Keratinocyte (primary cell): Measurements from ENCODE around the gene ARHGDIA. TPM values are rescaled to one million over a fixed set of nuclear protein-coding genes. Genes with fewer than 3 reads are reported as not detected.

Source experiments
- DNase-seq: peaks from one replicate; pipeline ENCODE4 v3.0.0-alpha.2; 2011; ENCODE audit warnings: low read depth, missing footprints, low spot score
- FAIRE-seq: peaks from 2 replicates; lab custom pipeline; 2011; peaks lifted over from hg19 to GRCh38; lab: Jason Lieb, UNC
- H2AFZ ChIP-seq: 2 replicates; pipeline ENCODE4 v1.6.0; 2012; ENCODE audit warnings: low read length, control low read depth, inconsistent platforms; ENCODE audit not compliant: control insufficient read depth
- H3K27ac ChIP-seq: 2 replicates; pipeline ENCODE4 v1.5.1; 2011; ENCODE audit warnings: low read length; ENCODE audit not compliant: control insufficient read depth, insufficient read depth
- H3K27me3 ChIP-seq: 3 replicates; pipeline ENCODE4 v1.6.0; 2011; ENCODE audit warnings: low read length; ENCODE audit not compliant: control insufficient read depth, insufficient read depth; ENCODE audit errors: extremely low read depth
- H3K36me3 ChIP-seq, 2 experiments: 2 replicates in 1 of 2; 3 replicates in 1 of 2; pipeline ENCODE4 v1.5.1; 2011; ENCODE audit warnings: low read length in 2 of 2, mild to moderate bottlenecking in 1 of 2; ENCODE audit not compliant: control insufficient read depth in 2 of 2, insufficient read depth in 2 of 2; ENCODE audit errors: extremely low read depth in 1 of 2
- H3K4me1 ChIP-seq: 3 replicates; pipeline ENCODE4 v1.5.1; 2011; ENCODE audit warnings: low read length; ENCODE audit not compliant: control insufficient read depth, insufficient read depth; ENCODE audit errors: extremely low read depth
- H3K4me2 ChIP-seq: 3 replicates; pipeline ENCODE4 v1.6.0; 2011; ENCODE audit warnings: low read depth, low read length; ENCODE audit not compliant: control insufficient read depth, insufficient read depth; ENCODE audit errors: extremely low read depth
- H3K4me3 ChIP-seq, 3 experiments: fragments of 200-600 bp in 1 of 3; sonication (generic) in 1 of 3; 2 replicates in 2 of 3; 3 replicates in 1 of 3; pipeline ENCODE4 v1.5.1; 2011 to 2016; ENCODE audit warnings: low read length in 3 of 3, mild to moderate bottlenecking in 3 of 3, control low read depth in 2 of 3, inconsistent platforms in 1 of 3, low read depth in 1 of 3, mixed read lengths in 1 of 3, mixed run types in 1 of 3, moderate library complexity in 1 of 3; ENCODE audit not compliant: control insufficient read depth in 2 of 3, insufficient read depth in 2 of 3; ENCODE audit errors: extremely low read depth in 1 of 3
- H3K79me2 ChIP-seq: 2 replicates; pipeline ENCODE4 v1.6.0; 2012; ENCODE audit warnings: low read length; ENCODE audit not compliant: control insufficient read depth, insufficient read depth
- H3K9ac ChIP-seq: 3 replicates; pipeline ENCODE4 v1.6.0; 2011; ENCODE audit warnings: low read length; ENCODE audit not compliant: control insufficient read depth, insufficient read depth; ENCODE audit errors: extremely low read depth
- H3K9me1 ChIP-seq: 3 replicates; pipeline ENCODE4 v1.6.0; 2011; ENCODE audit warnings: low read length; ENCODE audit not compliant: control insufficient read depth, insufficient read depth; ENCODE audit errors: extremely low read depth
- H3K9me3 ChIP-seq: 2 replicates; pipeline ENCODE4 v1.5.1; 2012; ENCODE audit warnings: low read depth, low read length; ENCODE audit not compliant: control insufficient read depth
- H4K20me1 ChIP-seq: 3 replicates; pipeline ENCODE4 v1.6.0; 2011; ENCODE audit warnings: low read length; ENCODE audit not compliant: control insufficient read depth, insufficient read depth; ENCODE audit errors: extremely low read depth
- CTCF ChIP-seq, 3 experiments: IDR thresholded peaks in 1 of 3; conservative IDR thresholded peaks in 1 of 3; optimal IDR thresholded peaks in 1 of 3; 2 replicates in 2 of 3; 3 replicates in 1 of 3; pipeline versions ENCODE3 to v1.5.1; 2011; ENCODE audit warnings: low read length in 3 of 3, mild to moderate bottlenecking in 3 of 3, moderate library complexity in 2 of 3, control low read depth in 1 of 3, inconsistent platforms in 1 of 3; ENCODE audit not compliant: insufficient read depth in 2 of 3; ENCODE audit errors: extremely low read depth in 1 of 3
- EZH2 ChIP-seq: IDR thresholded peaks from one replicate; pipeline ENCODE4 v1.6.1; 2012; ENCODE audit warnings: inconsistent platforms, mild to moderate bottlenecking, low read length, moderate library complexity
- dilution Hi-C: fragments of 300-500 bp; cut with MboI; formaldehyde crosslinking; loops from one replicate; pipeline ENCODE4 v1.7.0; 2020; ENCODE audit warnings: low sequenced_read_pairs; ENCODE audit not compliant: extremely low pct_ligation_motif_present
- polyA plus RNA-seq, 5 experiments: library from polyadenylated mRNA; depleted of rRNA in 3 of 5; stranded (reverse) in 3 of 5; stranded (forward) in 1 of 5; unstranded in 1 of 5; fragments of >200 nt; gene quantifications; 1 replicate in 1 of 5; 2 replicates in 3 of 5; 3 replicates in 1 of 5; pipeline versions ENCODE4 v1.2.1 to v1.2.3, GENCODE V29; 2011 to 2012; ENCODE audit warnings: missing spikeins in 2 of 5, low read depth in 1 of 5, low replicate concordance in 1 of 5

ARHGDIA gene
- polyA plus RNA-seq, 1 donor (not counting 4 experiments of a cell fraction or from before 2014, with no cell fraction given), result 65.7 TPM

DNA sequence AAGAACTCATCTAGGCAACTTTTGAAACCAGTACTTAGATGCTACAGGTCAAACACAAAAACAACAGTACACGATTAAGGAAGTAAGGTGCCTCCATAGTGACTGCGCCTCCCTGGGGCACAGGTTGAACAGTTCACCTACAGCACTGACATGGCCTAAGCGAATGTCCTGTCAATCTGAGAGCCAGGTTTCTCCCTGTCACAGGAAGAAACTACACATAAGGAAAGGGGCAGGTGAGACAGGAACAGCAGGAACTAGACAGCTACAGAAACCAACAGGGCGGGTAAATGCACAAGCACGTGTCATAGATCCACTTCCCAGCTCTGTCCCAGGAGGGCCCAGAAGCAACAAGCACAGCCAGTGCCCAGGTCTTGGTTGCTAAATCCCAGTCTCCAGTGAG, 8.0 kb upstream of the ARHGDIA start:
- no peak for FAIRE-seq
- no peak for DNase-seq
- Histone ChIP-seq H3K4me1 (no peaks in the 10 kb centered on the region), H3K27me3 (no peaks in the 10 kb centered on the region), H3K9me1 (no peaks in the 10 kb centered on the region), H4K20me1 (no peaks in the 10 kb centered on the region), H3K4me3 (no peak overlapping the region), H2AFZ (no peak overlapping the region), H3K79me2 (peaks cover under 1% of the 10 kb centered on the region), H3K9me3 (no peaks in the 10 kb centered on the region), H3K27ac (no peak overlapping the region), H3K9ac (no peak overlapping the region), H3K4me2 (no peak overlapping the region), H3K36me3 (peaks cover 7 to 20% of the 10 kb centered on the region in 2 experiments)
- TF ChIP-seq EZH2, result no peak
- no peak for TF ChIP-seq CTCF (optimal IDR thresholded peaks at IDR 0.05 in 1 of 3, IDR thresholded peaks at IDR 0.05 in 1 of 3, conservative IDR thresholded peaks at IDR 0.05 in 1 of 3; ENCODE audit: extremely low read depth in 1 of 3, insufficient read depth in 2 of 3, low read length in 3 of 3)
- dilution Hi-C loops, result no loop called here

- peaks cover 2% of the 10 kb centered on the region for H3K4me1 ChIP-seq
- no peaks in the 10 kb centered on the region for H4K20me1 ChIP-seq
- no peaks in the 10 kb centered on the region for H3K9me3 ChIP-seq
- DNase-seq (no peak), FAIRE-seq (no peak)
- TF ChIP-seq CTCF (optimal IDR thresholded peaks at IDR 0.05 in 1 of 3, IDR thresholded peaks at IDR 0.05 in 1 of 3, conservative IDR thresholded peaks at IDR 0.05 in 1 of 3; ENCODE audit: extremely low read depth in 1 of 3, insufficient read depth in 2 of 3, low read length in 3 of 3) (no peak), EZH2 (no peak)
- H3K9ac ChIP-seq, result no peak overlapping the region
- H3K79me2 ChIP-seq, result no peaks in the 10 kb centered on the region
- no peak overlapping the region for H3K4me3 ChIP-seq
- H3K27me3 ChIP-seq, result no peaks in the 10 kb centered on the region
- H3K4me2 ChIP-seq, result no peak overlapping the region
- no peak overlapping the region for H2AFZ ChIP-seq
- H3K27ac ChIP-seq, result no peak overlapping the region
- no peaks in the 10 kb centered on the region for H3K9me1 ChIP-seq
- dilution Hi-C loops, result no loop called here
- peaks cover 7 to 15% of the 10 kb centered on the region in 2 experiments for H3K36me3 ChIP-seq
Measured at GRCh38 chr17:81878294-81878693, 7.2 kb upstream of the ARHGDIA start.
